HT1080 (cell line): ENCODE results near the gene HNRNPH1. TPM values are rescaled to one million over a fixed set of nuclear protein-coding genes. Genes with fewer than 3 reads are reported as not detected.
"Not testable (repeated sequence)": the region's sequence is repeated elsewhere in the genome, so short reads cannot be mapped to it uniquely, and the experiment has no call there.

Experiments used
- DNase-seq: peaks from one replicate; pipeline ENCODE4 v3.0.0-alpha.2; 2015; ENCODE audit warnings: low read depth
- polyA plus RNA-seq, 2 experiments: library from polyadenylated mRNA; depleted of rRNA; stranded (reverse); fragments of >200 nt; gene quantifications; 2 replicates each; pipeline ENCODE4 v1.2.3, GENCODE V29; 2015
- total RNA-seq: library from RNA; depleted of rRNA; stranded (reverse); fragments of >200 nt; shearing (Covaris generic); gene quantifications from 2 replicates; pipeline ENCODE4 v1.2.3, GENCODE V29; 2014; rRNA removed

HNRNPH1 gene
- total RNA-seq, result 404 and 420 TPM in 2 replicates
- polyA plus RNA-seq (2015; cell fraction: cytosol; rRNA removed), result 258 and 263 TPM in 2 replicates
- 1,110 and 1,196 TPM in 2 replicates for polyA plus RNA-seq (2015; cell fraction: nucleus; rRNA removed)

GRCh38 chr5:179623003-179623905 lies at the start of gene HNRNPH1:
HNRNPH1 (minus strand) TSS chr5:179623671; CDS start chr5:179623133, 538 bp downstream.
- DNase-seq, result peak; percentile 98

DNA sequence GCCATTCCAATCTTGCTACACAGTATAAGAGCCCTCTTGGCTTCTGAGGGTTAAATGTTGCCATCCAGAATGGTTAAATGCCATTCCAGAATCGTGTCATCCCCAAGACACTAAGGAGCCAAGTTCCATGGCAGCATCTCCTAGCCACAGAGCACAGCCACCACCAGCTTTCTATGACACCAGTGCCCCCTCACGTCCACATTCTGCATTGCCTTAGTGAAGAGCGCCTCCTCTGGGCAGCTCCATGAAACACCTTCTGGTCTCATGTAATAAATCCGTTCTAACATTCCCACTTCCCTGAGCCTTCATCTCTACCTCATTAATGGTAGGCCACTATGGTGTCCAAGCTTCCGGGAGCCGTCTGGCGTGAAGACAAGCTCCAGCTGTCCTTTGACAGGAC lies 44.9 kb upstream of the HNRNPH1 start:
- DNase-seq, result peak; percentile 55

DNA sequence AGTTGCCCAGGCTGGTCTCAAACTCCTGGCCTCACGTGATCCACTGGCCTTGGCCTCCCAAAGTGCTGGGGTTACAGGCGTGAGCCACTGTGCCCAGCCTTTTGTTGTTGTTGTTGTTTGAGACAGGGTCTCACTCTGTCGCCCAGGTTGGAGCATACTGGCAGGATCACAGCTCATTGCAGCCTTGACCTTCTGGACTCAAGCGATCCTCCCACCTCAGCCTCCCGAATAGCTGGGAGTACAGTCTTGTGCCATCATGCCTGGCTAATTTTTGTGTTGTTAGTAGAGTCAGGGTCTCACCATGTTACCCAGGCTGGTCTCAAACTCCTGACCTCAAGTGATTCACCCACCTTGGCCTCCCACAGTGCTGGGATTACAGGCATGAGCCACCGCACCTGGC lies 38.2 kb upstream of the HNRNPH1 start:
- not testable (repeated sequence) for DNase-seq

- not testable (repeated sequence) for DNase-seq
Measured at GRCh38 chr5:179658179-179658856, 34.8 kb upstream of the HNRNPH1 start.

- DNase-seq, result not testable (repeated sequence)
Measured at GRCh38 chr5:179657302-179658178, 34.1 kb upstream of the HNRNPH1 start.

DNA sequence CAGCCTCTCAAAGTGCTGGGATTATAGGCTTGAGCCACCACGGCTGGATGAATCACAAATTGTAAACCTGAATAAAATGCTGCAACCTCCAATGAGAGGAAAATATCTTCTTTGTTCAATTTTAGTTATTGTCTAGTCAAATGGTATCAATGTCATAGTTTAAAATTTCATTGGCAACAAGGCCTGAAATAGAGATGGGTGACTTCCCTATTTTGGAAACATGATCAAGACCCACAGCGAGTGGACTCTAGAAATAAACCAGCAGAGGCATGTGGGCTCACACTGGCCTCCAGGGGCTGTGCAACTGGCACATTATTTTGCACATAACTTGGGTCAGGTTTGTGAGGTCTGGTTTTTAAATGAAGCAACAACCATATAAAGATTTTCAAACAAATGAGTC lies 29.7 kb upstream of the HNRNPH1 start:
- DNase-seq, result not testable (repeated sequence)

GRCh38 chr5:179650245-179650644 lies 26.8 kb upstream of the HNRNPH1 start:
- DNase-seq, result not testable (repeated sequence)

DNA sequence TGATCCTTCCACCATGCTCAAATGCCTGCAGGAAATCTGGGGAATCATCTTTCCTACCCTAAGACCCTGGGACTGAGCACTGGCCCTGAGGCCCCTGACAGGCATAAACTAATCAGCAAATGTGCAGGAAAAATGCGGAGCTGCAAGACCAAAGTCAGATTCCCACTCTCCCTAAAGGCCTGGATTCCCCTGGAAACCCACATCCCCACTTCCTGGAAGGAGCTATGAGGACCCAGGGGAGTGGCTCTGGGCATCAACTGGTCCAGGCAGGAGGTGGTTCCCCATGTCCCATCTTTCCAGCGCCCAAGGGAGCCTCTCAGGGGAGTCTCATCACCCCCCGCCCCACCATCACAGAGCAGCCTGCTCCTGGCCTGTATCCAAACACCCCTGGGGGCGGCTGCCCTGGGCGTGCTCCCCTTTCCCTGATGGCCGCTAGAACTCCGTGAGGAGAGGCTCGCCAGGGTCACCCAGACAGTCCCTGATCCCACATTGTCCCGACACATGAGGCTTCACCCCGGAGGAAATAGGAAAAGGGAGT lies 25.8 kb upstream of the HNRNPH1 start:
- not testable (repeated sequence) for DNase-seq

- no peak for DNase-seq
Measured at GRCh38 chr5:179648410-179648809, 24.9 kb upstream of the HNRNPH1 start.

DNA sequence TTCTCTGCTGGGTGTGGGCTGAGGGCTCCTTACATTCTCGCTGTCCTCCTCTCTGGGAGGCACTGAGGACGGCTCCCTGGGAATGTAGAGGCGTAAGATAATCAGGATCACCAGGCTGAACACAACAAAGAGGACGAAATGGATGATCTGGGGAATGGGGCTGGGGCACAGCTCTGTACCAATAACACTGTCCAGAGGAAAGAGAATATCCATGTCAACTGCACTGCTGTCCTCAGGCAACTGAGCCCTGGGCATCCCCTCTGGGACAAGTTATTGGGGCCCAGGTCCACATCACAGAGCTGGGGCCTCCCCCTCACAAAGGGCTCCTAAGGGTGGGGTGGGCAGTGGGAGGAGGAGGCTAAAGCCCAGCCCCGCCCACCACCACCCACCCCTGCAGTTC lies 21.3 kb upstream of the HNRNPH1 start:
- DNase-seq, result not testable (repeated sequence)

DNA sequence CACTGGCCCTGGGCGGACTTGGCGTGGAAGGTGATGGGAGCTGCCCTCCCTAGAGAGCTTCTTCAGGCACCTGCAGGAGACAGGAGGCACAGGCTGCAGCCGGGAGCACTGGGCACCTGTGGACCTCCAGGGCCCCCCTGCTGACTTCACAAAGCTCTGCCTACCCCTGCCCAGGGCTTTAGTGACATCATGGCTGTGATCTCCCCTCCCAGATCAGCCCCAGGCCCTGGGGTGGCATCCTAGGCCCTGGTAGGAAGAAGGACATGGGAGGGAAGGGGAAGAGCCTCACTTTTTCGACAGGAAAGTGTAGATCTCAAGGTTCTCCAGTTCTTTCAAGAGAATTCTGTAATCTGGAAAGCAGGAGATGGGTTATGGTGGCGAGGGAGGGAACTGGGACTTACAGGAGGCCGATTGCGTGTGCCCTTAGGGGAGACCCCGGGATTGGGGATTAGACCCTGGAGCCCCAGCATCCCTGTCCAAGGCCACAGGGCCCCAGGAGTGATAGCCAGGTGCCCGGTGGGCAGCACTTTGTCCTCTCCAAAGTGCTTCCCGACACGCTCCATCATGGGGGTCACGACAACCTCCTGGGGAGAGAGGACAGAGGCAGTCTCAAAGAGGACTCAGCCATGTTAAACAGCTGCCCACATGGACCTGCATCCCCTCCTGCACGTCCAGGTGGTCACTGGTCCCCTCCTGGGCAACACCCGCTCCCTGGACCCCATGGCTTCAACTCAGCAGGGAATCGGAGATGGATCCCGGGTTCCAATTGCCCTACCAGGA lies 19.9 kb upstream of the HNRNPH1 start:
- not testable (repeated sequence) for DNase-seq

GRCh38 chr5:179642626-179643025 lies 19.2 kb upstream of the HNRNPH1 start:
- not testable (repeated sequence) for DNase-seq

- not testable (repeated sequence) for DNase-seq
Measured at GRCh38 chr5:179641745-179642144, 18.3 kb upstream of the HNRNPH1 start.

- DNase-seq, result not testable (repeated sequence)
Measured at GRCh38 chr5:179639296-179639695, 15.8 kb upstream of the HNRNPH1 start.

GRCh38 chr5:179634370-179635172 lies 11.1 kb upstream of the HNRNPH1 start:
- not testable (repeated sequence) for DNase-seq

GRCh38 chr5:179633501-179634369 lies 10.3 kb upstream of the HNRNPH1 start:
- not testable (repeated sequence) for DNase-seq

DNA sequence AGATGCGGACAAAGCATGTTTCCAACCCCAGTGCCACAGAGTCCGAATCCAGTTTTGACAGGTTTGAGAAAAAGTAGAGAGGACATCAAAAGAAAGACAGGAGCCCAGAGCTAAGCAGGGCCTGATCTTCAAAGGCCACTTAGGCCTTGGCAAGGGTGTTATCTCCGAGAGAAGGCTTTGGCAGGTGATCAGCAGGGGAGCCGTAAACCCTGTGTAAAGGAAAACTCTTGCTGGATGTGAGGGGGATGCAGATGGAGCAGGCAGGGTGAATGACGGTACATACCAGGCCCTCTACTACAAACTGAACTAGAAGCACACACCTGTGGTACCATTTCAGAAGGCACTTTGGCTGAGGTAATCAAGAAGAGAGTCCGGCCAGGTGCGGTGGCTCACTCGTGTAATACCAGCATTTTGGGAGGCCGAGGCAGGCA lies 1.4 kb upstream of the HNRNPH1 start:
- no peak for DNase-seq
